PFSK-1 (cell line): ENCODE data around the gene CEP89.

Source experiments
- FOXP2 ChIP-seq: optimal IDR thresholded peaks from 2 replicates; pipeline ENCODE3; 2011; ENCODE audit warnings: borderline replicate concordance, control low read depth, inconsistent platforms; ENCODE audit not compliant: insufficient read depth; ENCODE audit errors: extremely low read length, extremely low read depth
- POLR2AphosphoS5 ChIP-seq: IDR thresholded peaks from 2 replicates; pipeline ENCODE4 v1.6.1; 2012; ENCODE audit warnings: low read depth, mild to moderate bottlenecking, control low read depth, low read length, moderate library complexity
- SIN3A ChIP-seq: IDR thresholded peaks from 2 replicates; pipeline ENCODE4 v1.6.1; 2012; ENCODE audit warnings: mild to moderate bottlenecking, low read length, moderate library complexity, borderline replicate concordance; ENCODE audit not compliant: insufficient read depth
- TAF1 ChIP-seq: IDR thresholded peaks from 2 replicates; pipeline ENCODE4 v1.6.1; 2012; ENCODE audit warnings: low read length, control low read depth, borderline replicate concordance; ENCODE audit not compliant: insufficient read depth
- TF ChIP-seq, protein P1 (sequence below), 2 experiments: IDR thresholded peaks; 2 replicates each; pipeline versions ENCODE4 v1.6.1 to v1.8.0; 2011 to 2012; ENCODE audit warnings: low read depth in 2 of 2, low read length in 2 of 2, control low read depth in 1 of 2, inconsistent platforms in 1 of 2, mild to moderate bottlenecking in 1 of 2, moderate library complexity in 1 of 2; ENCODE audit not compliant: insufficient read depth in 1 of 2

DNA sequence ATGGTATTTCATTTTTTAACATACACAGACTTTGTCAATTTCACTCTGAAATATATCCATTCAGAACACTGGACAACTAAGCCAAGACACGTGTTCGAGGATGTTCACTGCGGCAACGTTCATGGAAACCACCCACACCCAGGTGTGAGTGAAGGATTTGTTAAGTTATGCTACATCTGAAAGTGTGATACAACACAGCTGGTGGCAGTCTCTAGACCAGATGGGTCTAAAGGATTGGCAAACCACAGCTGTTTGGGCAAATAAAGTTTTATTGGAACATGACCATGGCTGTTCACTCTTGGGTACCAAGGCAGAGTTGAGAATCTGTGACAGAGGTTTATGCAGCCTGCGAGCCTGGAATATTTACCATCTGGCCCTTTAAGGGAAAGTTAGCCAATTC is 114.2 kb downstream of the CEP89 start:
- TF ChIP-seq POLR2AphosphoS5 (no peak), SIN3A (no peak), TAF1 (no peak), FOXP2 (no peak)
- TF ChIP-seq, protein P1, sequence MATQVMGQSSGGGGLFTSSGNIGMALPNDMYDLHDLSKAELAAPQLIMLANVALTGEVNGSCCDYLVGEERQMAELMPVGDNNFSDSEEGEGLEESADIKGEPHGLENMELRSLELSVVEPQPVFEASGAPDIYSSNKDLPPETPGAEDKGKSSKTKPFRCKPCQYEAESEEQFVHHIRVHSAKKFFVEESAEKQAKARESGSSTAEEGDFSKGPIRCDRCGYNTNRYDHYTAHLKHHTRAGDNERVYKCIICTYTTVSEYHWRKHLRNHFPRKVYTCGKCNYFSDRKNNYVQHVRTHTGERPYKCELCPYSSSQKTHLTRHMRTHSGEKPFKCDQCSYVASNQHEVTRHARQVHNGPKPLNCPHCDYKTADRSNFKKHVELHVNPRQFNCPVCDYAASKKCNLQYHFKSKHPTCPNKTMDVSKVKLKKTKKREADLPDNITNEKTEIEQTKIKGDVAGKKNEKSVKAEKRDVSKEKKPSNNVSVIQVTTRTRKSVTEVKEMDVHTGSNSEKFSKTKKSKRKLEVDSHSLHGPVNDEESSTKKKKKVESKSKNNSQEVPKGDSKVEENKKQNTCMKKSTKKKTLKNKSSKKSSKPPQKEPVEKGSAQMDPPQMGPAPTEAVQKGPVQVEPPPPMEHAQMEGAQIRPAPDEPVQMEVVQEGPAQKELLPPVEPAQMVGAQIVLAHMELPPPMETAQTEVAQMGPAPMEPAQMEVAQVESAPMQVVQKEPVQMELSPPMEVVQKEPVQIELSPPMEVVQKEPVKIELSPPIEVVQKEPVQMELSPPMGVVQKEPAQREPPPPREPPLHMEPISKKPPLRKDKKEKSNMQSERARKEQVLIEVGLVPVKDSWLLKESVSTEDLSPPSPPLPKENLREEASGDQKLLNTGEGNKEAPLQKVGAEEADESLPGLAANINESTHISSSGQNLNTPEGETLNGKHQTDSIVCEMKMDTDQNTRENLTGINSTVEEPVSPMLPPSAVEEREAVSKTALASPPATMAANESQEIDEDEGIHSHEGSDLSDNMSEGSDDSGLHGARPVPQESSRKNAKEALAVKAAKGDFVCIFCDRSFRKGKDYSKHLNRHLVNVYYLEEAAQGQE (IDR thresholded peaks at IDR 0.05; ENCODE audit: insufficient read depth in 1 of 2, low read depth in 2 of 2, low read length in 2 of 2): no peak
